ENCODE results near the gene SELENOS.

- TF ChIP-seq POLR2A (IDR thresholded peaks at IDR 0.05), result no peak
- TF ChIP-seq, protein P1, sequence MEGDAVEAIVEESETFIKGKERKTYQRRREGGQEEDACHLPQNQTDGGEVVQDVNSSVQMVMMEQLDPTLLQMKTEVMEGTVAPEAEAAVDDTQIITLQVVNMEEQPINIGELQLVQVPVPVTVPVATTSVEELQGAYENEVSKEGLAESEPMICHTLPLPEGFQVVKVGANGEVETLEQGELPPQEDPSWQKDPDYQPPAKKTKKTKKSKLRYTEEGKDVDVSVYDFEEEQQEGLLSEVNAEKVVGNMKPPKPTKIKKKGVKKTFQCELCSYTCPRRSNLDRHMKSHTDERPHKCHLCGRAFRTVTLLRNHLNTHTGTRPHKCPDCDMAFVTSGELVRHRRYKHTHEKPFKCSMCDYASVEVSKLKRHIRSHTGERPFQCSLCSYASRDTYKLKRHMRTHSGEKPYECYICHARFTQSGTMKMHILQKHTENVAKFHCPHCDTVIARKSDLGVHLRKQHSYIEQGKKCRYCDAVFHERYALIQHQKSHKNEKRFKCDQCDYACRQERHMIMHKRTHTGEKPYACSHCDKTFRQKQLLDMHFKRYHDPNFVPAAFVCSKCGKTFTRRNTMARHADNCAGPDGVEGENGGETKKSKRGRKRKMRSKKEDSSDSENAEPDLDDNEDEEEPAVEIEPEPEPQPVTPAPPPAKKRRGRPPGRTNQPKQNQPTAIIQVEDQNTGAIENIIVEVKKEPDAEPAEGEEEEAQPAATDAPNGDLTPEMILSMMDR (IDR thresholded peaks at IDR 0.05), result no peak
Observed at GRCh38 chr15:101293122-101293521, 15.8 kb upstream of the SELENOS start.
